Stimulated activated CD8-positive, alpha-beta memory T cell treated with anti-CD3 and anti-CD28 coated beads, Interleukin-2, amount 100 ng/mL, for 1 hour (primary cell): ENCODE data around the gene ALX3.
"Not testable (repeated sequence)": the region's sequence is repeated elsewhere in the genome, so short reads cannot be mapped to it uniquely, and the experiment has no call there.

Source experiments
- DNase-seq, 2 donors: peaks; one replicate each; pipeline ENCODE4 v3.0.0-alpha.2; 2020; ENCODE audit warnings: low read depth in 2 of 2

ALX3 gene

GRCh38 chr1:110047463-110047862 lies 23.0 kb downstream of the ALX3 start:
- no peak for DNase-seq

- DNase-seq, result no peak
Observed at GRCh38 chr1:110043016-110043415, 27.5 kb downstream of the ALX3 start.

GRCh38 chr1:110040548-110040947 lies 29.9 kb downstream of the ALX3 start:
- DNase-seq, result no peak

- DNase-seq, result no peak
Observed at GRCh38 chr1:110039641-110040040, 30.8 kb downstream of the ALX3 start.

GRCh38 chr1:110038271-110038670 lies 32.2 kb downstream of the ALX3 start:
- DNase-seq, result no peak

GRCh38 chr1:110035236-110035752 lies 35.2 kb downstream of the ALX3 start:
- no peak for DNase-seq

GRCh38 chr1:110034451-110035235 lies 35.8 kb downstream of the ALX3 start, which contains the start of gene STRIP1:
Gene STRIP1, plus strand, starts transcription at chr1:110034624. Its CDS starts 14 bp downstream, at chr1:110034638.
- DNase-seq, result peak; percentile 79 to 82

GRCh38 chr1:110034040-110034450 lies 36.4 kb downstream of the ALX3 start:
- DNase-seq, result no peak

- no peak for DNase-seq
Observed at GRCh38 chr1:110033421-110033820, 37.1 kb downstream of the ALX3 start.

GRCh38 chr1:110032327-110032726 lies 38.1 kb downstream of the ALX3 start:
- no peak for DNase-seq

GRCh38 chr1:110030687-110031086 lies 39.8 kb downstream of the ALX3 start:
- DNase-seq, result not testable (repeated sequence)

GRCh38 chr1:110024613-110025012 lies 45.9 kb downstream of the ALX3 start:
- DNase-seq, result no peak

GRCh38 chr1:110021285-110021684 lies 49.2 kb downstream of the ALX3 start:
- no peak for DNase-seq

GRCh38 chr1:110019770-110020169 lies 50.7 kb downstream of the ALX3 start:
- no peak for DNase-seq

GRCh38 chr1:110018396-110018795 lies 52.1 kb downstream of the ALX3 start:
- DNase-seq, result no peak

- no peak for DNase-seq
Observed at GRCh38 chr1:110017792-110018191, 52.7 kb downstream of the ALX3 start.

GRCh38 chr1:110012100-110012780 lies 58.2 kb downstream of the ALX3 start:
- no peak for DNase-seq

- DNase-seq, result no peak
Observed at GRCh38 chr1:110011527-110012041, 58.9 kb downstream of the ALX3 start.
